Mucosa of gallbladder (tissue), 1 donor: ENCODE results near the gene DNAJB8. TPM values are rescaled to one million over a fixed set of nuclear protein-coding genes. Genes with fewer than 3 reads are reported as not detected.

Experiments
- DNase-seq: peaks from one replicate; pipeline ENCODE4 v3.0.0-alpha.2; 2020; ENCODE audit warnings: low spot score
- total RNA-seq: library from RNA; stranded (reverse); gene quantifications from one replicate; pipeline ENCODE4 v1.2.1, GENCODE V29; 2021
- donor health status: DM: no; HTN: no; CAD: no.

DNAJB8 gene
- total RNA-seq, 1 donor from 2014 or later, result not detected

DNA sequence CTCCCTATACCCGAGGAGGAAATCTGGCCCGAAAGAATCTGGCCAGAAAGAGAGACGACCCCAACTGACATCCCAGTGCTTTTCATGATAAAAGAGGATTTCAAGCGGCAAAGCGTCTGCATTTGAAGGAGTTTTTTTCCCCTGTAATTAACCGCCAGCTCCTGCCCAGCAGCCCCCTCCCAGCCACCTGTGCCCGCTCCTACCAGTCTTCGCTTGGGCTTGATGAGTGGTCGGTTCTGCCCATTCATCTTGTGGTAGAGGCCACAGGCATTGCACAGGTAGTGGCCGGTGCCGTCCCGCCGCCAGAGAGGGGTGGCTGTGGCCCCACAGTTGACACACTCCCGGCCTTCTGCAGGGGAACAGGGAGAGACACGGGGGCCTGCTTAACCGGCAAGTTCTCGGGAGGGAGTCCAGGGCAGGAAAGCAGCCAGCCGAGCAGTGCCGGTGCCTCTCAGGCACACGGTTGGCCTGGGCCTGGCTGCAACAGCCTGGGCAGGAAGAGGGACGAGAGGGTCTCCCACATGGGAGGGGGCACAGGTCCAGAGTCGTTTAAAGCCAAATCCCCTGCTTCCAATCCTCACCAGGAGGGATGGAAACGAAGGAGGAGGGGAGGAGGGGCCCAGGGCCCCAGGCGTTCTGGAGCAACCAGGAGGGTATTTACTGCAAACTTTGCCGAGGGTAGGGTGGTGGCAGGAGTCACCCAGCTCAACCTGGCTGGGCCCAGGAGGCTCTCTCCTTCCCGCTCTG lies 17.1 kb upstream of the DNAJB8 start:
- DNase-seq, result no peak

DNA sequence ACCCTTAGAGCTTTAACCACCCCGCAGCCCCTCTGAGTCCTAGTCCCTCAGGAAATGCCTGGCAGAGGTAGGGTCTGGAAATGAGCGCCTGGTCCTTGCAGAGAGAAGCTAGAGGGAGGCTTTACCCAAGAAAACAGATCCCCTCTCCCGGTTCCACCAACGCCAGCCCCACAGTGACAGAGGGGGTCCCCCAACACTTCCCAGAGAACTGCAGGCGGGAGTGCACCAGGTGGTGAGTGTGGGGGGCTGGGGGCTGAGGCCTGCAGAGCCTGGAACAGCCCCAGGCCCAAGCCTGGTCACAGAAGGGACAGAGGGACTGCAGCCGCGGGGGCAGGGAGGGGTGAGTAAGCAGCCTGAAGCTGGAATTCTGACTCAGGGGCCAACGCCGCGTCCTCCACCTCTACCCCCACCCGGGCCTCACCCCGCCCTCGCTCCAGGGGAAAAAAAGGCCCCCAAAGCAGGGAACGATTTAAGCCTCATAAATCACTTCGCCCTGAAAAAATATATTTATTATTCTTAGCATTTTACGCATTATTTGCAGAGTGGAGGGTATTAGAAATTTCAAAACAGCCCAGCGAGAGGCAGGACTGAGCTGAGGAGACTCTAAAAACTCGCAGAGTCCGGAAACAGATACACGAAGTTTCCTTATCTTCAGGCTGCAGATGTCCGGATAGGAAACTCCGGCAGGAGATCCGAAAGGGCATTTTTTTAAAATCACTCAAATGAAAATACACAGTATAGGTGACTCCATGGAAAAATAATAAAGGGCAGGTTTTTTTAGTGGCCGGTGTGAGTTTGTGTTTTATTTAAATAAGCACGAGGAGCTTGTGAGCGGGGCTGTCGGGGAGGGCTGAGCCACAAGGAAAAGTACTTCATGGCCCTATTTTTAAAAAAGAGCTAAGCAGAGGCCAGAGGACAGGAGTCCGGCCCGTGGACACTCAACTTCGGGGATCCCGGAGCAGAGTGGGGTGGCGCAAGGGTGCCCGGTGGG lies 16.3 kb upstream of the DNAJB8 start:
- DNase-seq, result no peak

DNA sequence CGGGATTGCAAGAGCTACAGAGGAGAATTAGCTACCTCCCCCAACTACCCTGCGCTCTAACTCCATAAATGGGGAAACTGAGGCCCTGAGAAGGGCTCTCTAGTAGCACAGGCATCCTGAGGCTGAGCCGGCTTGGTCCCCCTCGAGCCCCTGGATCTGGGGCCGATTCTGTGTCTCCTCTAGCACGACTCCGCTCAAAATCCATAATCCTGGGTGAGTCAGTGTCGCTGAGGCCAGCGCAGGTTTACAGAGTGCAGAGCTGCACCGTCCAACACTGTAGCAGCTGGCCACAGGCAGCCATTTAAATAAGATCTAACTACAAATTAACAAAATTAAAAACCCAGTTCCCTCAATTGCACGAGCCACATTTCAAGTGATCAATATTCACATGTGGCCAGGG lies 15.5 kb upstream of the DNAJB8 start:
- no peak for DNase-seq

- DNase-seq, result no peak
Measured at GRCh38 chr3:128481438-128481942, 14.8 kb upstream of the DNAJB8 start.

DNA sequence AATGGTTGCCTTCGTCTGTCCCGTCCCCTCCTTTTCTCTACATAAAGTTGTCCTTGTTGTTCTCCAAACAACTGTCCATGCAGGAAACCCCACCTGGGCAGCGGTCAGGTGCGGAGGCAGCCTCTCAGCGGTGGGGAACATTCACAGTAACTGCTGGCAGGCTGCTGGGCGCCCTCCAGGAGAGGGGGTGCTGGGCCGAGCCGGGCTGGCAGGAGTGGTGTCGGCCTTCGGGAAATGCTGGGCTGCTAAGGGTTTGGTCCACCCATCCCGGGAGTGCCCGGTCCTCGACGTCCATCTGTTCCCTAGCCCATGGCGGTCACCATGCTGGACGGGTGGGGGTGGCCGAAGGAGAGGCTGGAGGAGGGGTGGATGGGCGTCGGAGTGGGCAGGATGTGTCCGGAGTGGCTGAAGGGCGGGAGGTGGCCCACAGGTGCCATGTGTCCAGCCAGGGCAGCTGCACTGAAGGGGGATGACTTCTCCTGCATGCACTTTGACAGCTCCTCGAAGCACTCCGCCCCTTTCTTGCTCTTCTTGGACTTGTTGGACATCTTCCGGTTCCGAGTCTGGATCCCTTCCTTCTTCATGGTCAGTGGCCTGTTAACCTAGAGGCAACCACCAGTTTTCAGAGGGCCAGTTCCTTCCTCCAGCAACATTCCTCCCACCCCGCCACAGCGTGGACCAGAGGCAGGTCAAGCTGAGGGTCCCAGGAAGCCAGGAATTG lies 14.2 kb upstream of the DNAJB8 start:
- DNase-seq, result no peak

DNA sequence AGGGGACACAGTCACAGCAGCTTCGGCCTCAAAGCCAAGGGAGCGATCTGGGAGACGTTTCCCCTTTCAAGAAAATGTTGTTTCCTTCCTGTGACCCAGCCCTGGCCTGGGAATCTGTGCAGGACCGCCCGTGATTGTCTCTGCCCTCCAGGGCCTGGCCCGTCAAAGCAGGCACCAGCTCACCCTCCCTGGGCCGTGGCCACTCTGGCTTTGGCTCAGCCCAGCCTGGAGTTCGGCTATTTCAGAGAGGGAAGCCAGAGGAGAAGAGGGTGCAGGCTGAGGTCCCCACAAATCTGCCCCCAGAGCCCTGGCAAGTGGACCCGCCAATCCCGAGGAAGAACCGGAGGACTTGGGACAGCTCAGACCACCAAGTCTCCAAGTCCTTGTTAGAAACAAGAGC lies 13.6 kb upstream of the DNAJB8 start:
- no peak for DNase-seq

- no peak for DNase-seq
Measured at GRCh38 chr3:128479558-128480086, 12.9 kb upstream of the DNAJB8 start.

DNA sequence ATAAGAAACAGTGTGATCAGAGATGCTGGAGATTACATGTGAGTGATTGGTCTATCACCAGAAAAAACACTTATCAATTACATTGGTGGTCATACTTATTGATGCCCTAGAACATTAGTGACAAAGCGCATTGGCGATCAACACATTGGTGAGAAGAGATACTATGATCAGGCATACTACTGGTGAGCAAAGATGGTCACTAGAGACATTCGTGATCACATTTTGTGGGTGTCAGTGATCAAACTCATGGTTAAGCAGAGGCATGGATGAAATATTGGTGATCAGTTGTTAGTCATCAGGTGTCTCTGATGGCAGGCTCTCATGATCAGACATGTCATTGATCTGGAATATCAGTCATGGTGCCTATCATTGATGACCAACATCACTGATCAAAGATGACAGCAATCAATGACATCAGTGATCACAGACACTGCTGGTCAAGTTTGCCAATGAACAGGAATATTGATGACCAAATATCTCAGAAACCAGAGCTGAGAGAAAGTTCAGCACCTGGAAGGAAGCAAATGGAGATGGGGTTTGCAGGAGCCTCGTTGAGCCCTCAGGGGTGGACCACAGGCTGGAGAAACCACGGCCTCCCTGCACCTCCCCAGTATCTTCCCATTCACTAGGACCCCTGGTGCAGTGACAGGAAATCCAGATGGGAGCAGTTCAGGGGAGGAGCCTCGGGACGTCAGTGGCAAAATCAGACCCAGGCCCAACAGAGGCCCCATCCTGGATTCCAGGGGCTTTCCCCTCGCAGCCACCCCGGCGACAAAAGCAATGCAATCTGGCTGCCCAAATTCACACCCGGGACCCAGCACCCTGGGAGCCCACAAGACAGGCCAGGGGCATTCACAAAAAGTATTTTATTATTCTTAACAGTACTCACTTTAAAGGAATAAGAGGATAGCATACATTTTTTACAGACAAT lies 12.2 kb upstream of the DNAJB8 start:
- DNase-seq, result no peak

DNA sequence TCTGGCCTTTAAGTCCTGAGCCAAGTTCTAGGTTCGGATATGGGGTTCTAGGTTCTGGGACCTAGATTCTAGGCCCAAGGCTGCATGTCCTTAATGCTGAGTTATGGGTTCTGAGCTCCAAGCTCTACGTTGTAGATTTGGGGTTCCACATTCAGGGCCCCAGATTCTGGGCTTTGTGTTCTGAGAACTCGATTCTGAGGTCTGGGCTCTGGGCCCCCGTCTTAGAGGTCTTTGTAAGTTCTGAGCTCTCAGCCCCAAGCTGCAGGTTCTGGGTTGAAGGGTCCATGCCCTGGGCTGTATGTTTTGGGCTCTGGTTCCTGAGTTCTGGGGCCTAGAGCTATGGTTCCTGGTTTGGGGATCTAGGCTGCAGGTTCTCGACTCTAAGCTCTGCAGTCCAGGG lies 10.0 kb upstream of the DNAJB8 start:
- no peak for DNase-seq

DNA sequence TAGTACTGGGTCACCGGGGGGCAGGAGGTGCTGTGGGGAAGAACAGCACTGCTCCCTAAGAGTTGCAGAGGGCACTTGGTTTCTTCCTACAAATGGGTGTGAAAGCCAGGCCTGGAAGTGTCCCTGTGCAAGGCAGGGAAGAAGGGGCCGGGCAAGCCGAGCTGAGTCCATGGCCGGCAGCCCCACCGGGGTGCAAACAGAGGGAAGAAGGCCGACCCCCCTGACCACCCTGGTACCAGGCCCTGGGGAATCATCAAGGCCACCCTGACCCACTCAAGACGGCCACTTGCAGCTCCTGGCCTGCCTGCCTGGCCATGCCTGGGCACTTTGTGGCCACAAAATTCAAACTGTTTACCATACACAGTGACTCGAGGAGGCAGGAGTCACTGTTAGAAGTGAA lies 8.7 kb upstream of the DNAJB8 start:
- no peak for DNase-seq

- no peak for DNase-seq
Measured at GRCh38 chr3:128473737-128474136, 7.0 kb upstream of the DNAJB8 start.

DNA sequence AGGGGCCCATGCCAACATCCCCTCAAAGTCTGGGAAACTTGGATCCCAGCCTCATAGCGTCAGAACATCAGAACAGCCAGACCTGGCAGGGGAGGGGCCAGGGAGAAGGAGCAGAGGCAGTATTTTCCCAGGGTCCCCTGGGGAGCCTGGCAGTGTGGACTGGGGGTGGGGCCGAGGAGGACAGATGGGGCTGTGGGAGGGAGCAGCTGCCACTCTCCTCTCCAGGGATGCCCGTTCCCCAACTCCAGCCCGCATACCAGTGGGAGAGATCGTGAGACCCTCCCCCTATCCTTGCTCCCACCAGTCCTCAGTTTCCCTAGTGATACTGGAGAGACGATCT lies 6.5 kb upstream of the DNAJB8 start:
- no peak for DNase-seq

GRCh38 chr3:128472449-128473179 lies 5.9 kb upstream of the DNAJB8 start:
- DNase-seq, result no peak

GRCh38 chr3:128471720-128472119 lies 5.0 kb upstream of the DNAJB8 start:
- no peak for DNase-seq

GRCh38 chr3:128471110-128471509 lies 4.4 kb upstream of the DNAJB8 start:
- DNase-seq, result no peak

- DNase-seq, result no peak
Measured at GRCh38 chr3:128470134-128470899, 3.6 kb upstream of the DNAJB8 start.

DNA sequence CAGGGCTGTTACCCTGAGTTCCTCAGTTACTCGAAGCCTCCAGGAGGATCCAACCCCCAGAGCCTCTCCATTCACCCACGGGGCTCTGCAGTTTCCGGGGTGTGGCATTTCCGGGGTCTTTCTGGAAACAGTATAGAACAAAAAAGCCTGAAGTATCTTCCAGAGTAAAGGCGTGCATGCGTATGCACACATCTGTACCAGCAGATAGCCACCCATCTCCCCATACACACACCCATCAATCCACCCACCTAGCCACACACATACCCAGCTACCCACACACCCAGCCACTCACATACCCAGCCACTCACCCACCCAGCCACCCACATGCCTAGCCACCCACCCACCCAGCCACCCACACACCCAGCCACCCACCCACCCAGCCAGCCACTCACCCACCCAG lies 2.9 kb upstream of the DNAJB8 start:
- no peak for DNase-seq

DNA sequence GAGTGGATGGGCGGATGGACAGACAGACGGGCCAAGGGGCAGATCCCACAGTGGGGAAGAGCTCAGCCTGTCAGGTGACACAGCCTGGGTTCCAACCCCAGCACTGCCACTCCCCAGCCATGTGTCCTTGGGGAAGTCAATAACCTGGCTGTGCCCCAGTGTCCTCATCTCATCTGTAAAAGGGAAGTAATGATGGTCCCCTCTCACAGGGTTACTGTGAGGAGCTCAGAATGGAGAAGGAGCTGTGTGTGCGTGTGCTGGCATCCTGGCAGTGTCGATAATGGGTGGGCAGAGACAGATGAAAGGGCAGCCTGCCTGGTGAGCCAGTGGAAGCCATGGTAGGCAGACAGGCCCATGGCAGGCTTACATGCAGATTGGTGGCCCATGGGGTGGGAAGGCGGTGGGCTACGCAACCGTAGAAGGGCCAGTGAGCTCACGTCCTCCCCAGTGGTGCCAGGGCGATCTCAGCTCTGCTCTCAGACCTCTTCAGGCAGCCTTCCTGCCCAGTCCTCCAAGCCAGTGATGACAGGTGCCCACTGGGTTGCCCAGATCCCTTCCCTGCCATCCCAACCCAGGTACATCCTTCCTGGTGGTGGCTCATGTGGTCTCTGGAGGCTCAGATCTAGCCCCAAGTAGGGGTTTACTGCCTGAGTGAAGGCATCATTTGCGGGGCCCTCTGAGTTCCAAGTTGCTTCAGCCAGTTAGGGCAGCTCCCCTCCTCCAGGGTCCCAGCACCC lies 2.3 kb upstream of the DNAJB8 start:
- DNase-seq, result no peak
